Measurements from ENCODE around the gene C17orf50. TPM values are rescaled to one million over a fixed set of nuclear protein-coding genes. Genes with fewer than 3 reads are reported as not detected.

Gene C17orf50
- total RNA-seq, 2 experiments from 2014 or later: not detected

DNA sequence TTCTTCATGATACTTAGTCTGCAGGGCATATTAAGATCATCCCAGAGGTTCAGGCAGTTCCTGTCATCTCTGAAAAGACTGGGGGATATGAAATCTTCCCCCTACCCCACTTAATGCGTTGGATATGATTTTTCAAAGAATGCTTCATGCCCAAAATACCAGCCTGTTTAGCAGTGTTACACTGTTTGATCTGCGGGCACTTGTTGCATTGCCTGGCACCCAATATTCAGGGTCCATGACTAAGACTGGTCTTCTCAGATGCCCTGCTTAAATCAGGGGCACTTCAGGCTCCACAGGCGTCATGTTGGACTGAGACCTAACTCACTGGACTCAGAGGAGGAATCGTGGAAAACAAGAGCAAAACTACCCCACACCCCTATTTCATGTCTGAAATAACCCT, 35.6 kb upstream of the C17orf50 start:
- no peak for DNase-seq
- Mint-ChIP-seq H3K27ac (no peak overlapping the region), H3K4me3 (no peak overlapping the region), H3K4me1 (ENCODE audit: low read depth) (peaks cover 4% of the 10 kb centered on the region), H3K36me3 (ENCODE audit: low read depth) (peaks cover 71% of the 10 kb centered on the region), H3K27me3 (no peaks in the 10 kb centered on the region), H3K9me3 (no peaks in the 10 kb centered on the region)
- no peak for ATAC-seq (ENCODE audit: poor library complexity)
- no peaks in the 10 kb centered on the region for H3K9me3 ChIP-seq (ENCODE audit: control insufficient read depth in 1 of 2, insufficient read depth in 1 of 2, low read length in 2 of 2)
- TF ChIP-seq, protein P1, sequence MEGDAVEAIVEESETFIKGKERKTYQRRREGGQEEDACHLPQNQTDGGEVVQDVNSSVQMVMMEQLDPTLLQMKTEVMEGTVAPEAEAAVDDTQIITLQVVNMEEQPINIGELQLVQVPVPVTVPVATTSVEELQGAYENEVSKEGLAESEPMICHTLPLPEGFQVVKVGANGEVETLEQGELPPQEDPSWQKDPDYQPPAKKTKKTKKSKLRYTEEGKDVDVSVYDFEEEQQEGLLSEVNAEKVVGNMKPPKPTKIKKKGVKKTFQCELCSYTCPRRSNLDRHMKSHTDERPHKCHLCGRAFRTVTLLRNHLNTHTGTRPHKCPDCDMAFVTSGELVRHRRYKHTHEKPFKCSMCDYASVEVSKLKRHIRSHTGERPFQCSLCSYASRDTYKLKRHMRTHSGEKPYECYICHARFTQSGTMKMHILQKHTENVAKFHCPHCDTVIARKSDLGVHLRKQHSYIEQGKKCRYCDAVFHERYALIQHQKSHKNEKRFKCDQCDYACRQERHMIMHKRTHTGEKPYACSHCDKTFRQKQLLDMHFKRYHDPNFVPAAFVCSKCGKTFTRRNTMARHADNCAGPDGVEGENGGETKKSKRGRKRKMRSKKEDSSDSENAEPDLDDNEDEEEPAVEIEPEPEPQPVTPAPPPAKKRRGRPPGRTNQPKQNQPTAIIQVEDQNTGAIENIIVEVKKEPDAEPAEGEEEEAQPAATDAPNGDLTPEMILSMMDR (IDR thresholded peaks at IDR 0.05): no peak
- H3K36me3 ChIP-seq (ENCODE audit: insufficient read depth, low read length): peaks cover 66% of the 10 kb centered on the region
- H3K4me3 ChIP-seq (ENCODE audit: low read length): no peak overlapping the region
- POLR2A ChIA-PET: no interaction called here
- H3K4me1 ChIP-seq (ENCODE audit: insufficient read depth, low read length): no peaks in the 10 kb centered on the region
- H3K27ac ChIP-seq (ENCODE audit: low read depth in 1 of 2, low read length in 2 of 2): no peak overlapping the region
- CTCF ChIA-PET: no interaction called here
- no peaks in the 10 kb centered on the region for H3K27me3 ChIP-seq (ENCODE audit: control insufficient read depth in 1 of 2, insufficient read depth in 2 of 2, low read length in 2 of 2)
- intact Hi-C loops (cut with DNase I, micrococcal nuclease): no loop called here

DNA sequence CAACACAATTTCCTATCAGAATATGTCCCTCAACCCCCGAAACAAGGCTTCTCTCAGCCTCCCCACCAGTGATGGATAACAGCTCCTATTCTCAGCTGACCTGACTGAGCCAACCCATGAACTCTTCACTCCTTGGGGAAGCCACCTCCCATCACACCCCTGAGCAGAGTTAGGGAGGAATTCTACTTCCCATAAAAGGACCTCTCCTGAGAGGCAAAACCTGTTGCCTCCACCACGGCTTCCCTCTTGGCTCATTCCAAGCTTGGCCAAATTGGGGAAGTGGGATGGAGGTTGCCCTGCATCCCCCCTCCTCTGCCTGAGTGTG, 34.9 kb upstream of the C17orf50 start:
- peaks cover 63% of the 10 kb centered on the region for H3K36me3 ChIP-seq (ENCODE audit: insufficient read depth, low read length)
- no peaks in the 10 kb centered on the region for H3K27me3 ChIP-seq (ENCODE audit: control insufficient read depth in 1 of 2, insufficient read depth in 2 of 2, low read length in 2 of 2)
- TF ChIP-seq, protein P1 (IDR thresholded peaks at IDR 0.05): no peak
- H3K4me3 ChIP-seq (ENCODE audit: low read length): no peak overlapping the region
- CTCF ChIA-PET: no interaction called here
- ATAC-seq (ENCODE audit: poor library complexity) (no peak), DNase-seq (no peak)
- Mint-ChIP-seq H3K4me3 (no peak overlapping the region), H3K27ac (no peak overlapping the region), H3K9me3 (no peaks in the 10 kb centered on the region), H3K4me1 (ENCODE audit: low read depth) (peaks cover 10% of the 10 kb centered on the region), H3K27me3 (no peaks in the 10 kb centered on the region), H3K36me3 (ENCODE audit: low read depth) (peaks cover 68% of the 10 kb centered on the region)
- intact Hi-C loops (cut with DNase I, micrococcal nuclease): no loop called here
- H3K9me3 ChIP-seq (ENCODE audit: control insufficient read depth in 1 of 2, insufficient read depth in 1 of 2, low read length in 2 of 2): no peaks in the 10 kb centered on the region
- H3K4me1 ChIP-seq (ENCODE audit: insufficient read depth, low read length): peaks cover 6% of the 10 kb centered on the region
- no peak overlapping the region for H3K27ac ChIP-seq (ENCODE audit: low read depth in 1 of 2, low read length in 2 of 2)
- POLR2A ChIA-PET: interaction anchor here (0.8 kb wide), 1 partner anchor 147 kb away, joined by 3 read pairs; no protein-coding TSS in a partner anchor

DNA sequence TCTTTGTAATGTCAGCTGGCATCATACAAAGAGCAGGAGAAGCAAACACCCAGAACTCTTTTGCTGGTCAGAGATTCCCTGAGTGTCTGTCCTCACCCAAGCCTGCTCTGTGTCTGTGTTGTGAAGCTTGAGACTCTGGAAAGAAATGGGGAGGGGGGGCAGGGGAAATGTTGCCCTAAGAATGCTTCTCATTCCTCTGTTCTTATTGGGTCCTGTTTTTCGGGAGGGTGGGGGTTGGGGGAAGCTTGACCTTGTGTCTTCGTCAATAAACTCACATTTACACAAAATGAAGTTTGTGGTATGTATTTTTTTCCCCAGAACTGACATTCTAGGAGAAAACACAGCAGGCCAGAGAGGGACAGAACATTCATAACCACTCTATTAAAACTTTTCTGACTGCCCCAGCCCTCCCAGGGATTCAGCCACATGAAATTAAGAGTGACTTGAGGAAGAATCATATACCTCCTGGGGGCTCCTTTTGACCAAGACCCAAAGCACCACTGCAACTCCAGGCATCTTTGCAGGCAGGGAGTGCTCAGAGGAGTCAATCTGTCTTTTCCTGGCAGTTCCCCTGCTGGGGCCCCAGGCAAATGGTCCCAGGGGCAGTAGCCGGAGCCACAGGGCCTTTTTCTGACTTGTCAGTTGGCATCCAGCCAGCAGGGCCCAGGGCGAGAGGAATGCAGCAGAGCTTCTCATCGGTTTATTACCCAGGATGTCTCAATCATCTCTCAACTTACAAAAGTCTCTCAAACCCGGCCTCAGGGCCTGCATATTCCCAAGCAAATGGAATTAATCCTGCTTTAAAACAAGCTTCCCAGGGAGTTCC, 34.3 kb upstream of the C17orf50 start:
- ATAC-seq (ENCODE audit: poor library complexity) (no peak), DNase-seq (no peak)
- Mint-ChIP-seq H3K27ac (no peak overlapping the region), H3K4me3 (no peak overlapping the region), H3K4me1 (ENCODE audit: low read depth) (peaks cover 16% of the 10 kb centered on the region), H3K36me3 (ENCODE audit: low read depth) (peaks cover 62% of the 10 kb centered on the region), H3K9me3 (no peaks in the 10 kb centered on the region), H3K27me3 (no peaks in the 10 kb centered on the region)
- no peaks in the 10 kb centered on the region for H3K27me3 ChIP-seq (ENCODE audit: control insufficient read depth in 1 of 2, insufficient read depth in 2 of 2, low read length in 2 of 2)
- H3K4me1 ChIP-seq (ENCODE audit: insufficient read depth, low read length): peaks cover 12% of the 10 kb centered on the region
- ChIA-PET CTCF (interaction anchor here (1.6 kb wide), 1 partner anchor 10 kb away, joined by 4 read pairs; no protein-coding TSS in a partner anchor), POLR2A (interaction anchor here (0.8 kb wide), 1 partner anchor 148 kb away, joined by 3 read pairs; no protein-coding TSS in a partner anchor)
- no peak overlapping the region for H3K27ac ChIP-seq (ENCODE audit: low read depth in 1 of 2, low read length in 2 of 2)
- H3K36me3 ChIP-seq (ENCODE audit: insufficient read depth, low read length): peaks cover 58% of the 10 kb centered on the region
- H3K4me3 ChIP-seq (ENCODE audit: low read length): no peak overlapping the region
- intact Hi-C loops (cut with DNase I, micrococcal nuclease): no loop called here
- TF ChIP-seq, protein P1 (IDR thresholded peaks at IDR 0.05): no peak
- H3K9me3 ChIP-seq (ENCODE audit: control insufficient read depth in 1 of 2, insufficient read depth in 1 of 2, low read length in 2 of 2): no peaks in the 10 kb centered on the region

Measured in CD4-positive, alpha-beta T cell (primary cell).